HG03378 (cell line): Measurements from ENCODE around the gene NTM.
"Not testable (repeated sequence)": the region's sequence is repeated elsewhere in the genome, so short reads cannot be mapped to it uniquely, and the experiment has no call there.

ENCODE experiments used
- ATAC-seq: cut with Tn5 transposase; IDR thresholded peaks from one replicate; pipeline ENCODE4 v1.9.1; 2021; ENCODE audit warnings: mild to moderate bottlenecking, moderate library complexity; ENCODE audit not compliant: unreplicated experiment

Gene NTM

DNA sequence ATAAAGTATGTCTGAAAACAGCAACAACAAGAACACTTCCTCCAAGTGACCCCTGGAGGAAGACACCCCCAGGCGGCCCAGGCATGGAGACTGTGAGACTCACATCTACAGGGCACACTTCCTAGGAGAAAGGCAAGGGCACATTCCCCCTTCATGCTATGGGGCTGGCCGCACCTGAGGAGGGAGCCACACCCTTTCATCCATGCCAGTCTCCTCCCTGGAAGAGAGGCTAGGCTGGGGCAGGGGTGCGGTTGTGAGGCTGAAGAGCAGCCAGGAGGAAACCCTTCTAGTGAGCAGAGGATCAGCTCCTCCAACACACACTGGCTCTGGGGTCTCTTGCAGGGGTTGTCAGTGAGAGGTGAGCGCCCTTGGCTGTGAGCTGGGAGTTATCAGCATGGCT lies 678.8 kb downstream of the NTM start:
- no peak for ATAC-seq

DNA sequence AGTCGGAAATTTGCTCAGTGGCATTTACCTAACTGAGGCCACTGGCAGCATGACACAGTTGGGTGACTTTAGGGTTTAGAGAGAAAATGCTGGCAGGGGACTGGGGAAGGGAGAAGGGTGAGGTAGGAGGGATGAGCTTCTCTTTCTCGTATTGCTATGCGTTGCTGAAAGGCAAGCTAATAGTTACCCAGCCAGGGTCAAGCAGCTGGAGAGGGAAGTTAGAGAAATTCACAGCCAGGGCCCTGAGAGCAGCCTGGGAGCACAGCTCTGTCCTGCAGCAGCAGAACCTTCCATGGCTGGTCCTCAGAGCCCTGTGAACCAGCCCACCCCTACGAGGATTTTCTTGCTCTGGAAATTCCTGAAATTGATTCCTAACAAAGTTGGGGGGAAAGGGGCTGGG lies 679.6 kb downstream of the NTM start:
- no peak for ATAC-seq

DNA sequence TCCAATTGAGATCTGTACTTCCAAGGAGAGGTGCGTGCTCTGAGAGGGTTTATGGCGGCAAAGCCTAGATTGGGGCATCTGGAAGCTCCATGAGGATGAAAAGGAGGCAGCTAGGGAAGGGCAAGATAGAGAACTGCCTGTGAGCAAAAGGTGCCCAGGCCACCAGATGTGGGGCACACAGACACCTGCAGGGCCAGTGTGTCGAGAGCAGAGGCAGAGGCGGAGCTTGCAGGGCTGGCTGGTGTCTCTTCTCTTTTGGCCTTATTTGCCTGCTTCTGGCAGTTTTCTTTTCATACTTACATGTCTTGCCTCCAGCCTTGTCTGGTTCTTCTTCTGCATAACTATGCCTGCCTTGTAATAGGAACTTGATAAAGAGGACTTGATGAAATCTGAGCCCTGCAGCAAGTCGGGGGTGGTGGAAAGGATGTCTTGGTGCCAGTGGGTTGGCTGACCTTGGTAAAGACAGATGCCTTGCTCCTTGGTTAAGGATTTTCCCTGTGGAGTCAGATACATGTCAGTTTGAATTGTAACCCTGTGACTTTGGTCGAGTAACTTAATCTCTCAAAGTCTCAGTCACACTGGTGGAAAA lies 680.3 kb downstream of the NTM start:
- no peak for ATAC-seq

DNA sequence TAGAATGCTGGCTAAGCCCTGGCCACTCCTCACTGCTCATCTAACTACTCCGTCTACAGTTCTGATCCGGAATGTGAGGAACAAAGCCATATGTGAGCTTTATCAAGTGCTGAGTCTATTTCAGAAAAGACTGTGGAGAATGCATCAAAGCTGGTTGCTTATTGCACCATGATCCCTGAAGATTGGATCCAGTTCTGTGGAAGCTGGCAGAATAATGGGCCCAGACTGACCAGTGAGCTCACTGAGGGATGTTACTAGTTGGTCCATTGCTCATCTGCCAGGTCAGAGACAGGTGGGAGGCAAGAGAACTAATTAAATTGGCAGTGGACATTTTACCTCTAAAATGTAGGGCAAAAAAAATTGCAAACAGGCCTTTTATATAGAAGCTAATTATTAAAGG lies 681.3 kb downstream of the NTM start:
- no peak for ATAC-seq

- ATAC-seq = no peak
These were observed 681.9 kb downstream of the NTM start for GRCh38 chr11:132052342-132052741.

DNA sequence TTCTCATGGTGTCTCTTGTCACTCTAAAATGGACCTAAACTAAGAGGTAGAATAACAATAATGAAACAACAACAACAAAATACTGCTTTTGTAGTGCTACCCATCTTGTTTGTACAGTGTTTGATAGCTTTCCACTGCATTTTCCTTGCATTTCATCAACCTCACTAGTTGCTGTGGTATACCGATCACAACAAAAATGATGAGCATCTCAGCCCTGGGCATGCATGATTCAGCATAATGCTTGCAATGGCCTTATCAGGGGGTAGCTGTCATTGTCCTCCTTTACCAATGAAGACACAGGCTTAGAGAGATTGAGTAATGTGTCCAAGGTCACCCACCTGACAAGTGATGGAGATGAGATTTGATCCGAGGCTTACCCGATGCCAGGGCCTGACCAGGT lies 682.5 kb downstream of the NTM start:
- ATAC-seq = no peak

DNA sequence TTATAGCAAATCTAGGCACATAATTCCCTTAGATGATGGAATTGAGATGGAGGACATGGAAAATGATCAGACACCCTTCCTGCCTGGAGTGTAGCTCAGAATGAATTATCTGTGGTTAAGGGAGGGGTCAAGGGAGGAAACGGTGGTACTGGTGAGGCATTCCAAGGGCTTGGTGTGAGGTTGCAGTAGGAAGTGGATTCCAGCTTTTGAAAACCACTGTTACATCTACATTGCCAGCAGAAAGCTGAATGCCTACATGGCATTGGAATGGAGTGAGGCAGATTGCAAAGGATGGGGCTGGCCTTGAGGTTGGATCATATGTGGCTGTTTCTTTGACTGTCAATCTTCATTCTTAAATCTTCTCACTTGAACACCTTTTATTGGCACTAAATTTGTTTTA lies 684.4 kb downstream of the NTM start:
- ATAC-seq = no peak

DNA sequence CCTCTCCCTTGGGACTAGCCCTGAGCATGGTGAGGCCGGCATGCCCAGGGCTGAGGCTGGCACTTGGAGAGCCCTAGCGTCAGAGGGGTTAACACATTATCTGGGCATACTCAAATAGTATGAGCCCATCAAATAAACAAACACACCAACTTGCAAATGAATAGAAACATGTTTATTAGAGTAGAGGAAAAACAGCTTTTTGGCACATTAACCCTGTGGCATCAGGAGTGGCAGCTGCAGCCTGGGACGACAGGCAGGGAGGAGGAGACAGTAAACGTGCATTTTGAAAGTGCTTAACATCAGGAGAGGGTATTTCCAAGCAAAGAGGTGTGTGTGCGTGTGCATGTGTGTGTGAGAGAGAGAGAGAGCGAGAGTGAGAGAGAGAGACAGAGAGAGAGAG lies 684.9 kb downstream of the NTM start:
- ATAC-seq = no peak

- ATAC-seq = no peak
These were observed 686.3 kb downstream of the NTM start for GRCh38 chr11:132056689-132057088.

DNA sequence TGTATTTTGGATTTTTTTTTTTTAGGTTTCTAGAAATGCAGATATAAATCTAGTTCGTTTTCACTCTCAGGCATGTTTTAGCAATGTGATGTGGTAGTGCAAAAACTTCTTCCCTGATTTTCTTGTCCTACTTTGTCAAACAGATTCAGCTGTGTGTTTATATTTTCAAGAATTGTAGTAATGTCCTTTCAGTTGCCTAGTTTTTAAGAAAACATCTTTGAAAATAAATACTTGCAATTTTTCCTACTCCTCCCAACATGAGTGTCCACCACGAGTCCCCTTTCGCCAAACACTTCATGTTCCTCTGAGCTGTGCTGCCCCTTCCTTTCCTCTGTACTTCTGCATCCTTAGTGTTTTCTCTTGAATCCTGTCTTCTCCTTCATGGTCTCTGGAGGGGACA lies 686.9 kb downstream of the NTM start:
- ATAC-seq = no peak

GRCh38 chr11:132058211-132058772 lies 687.9 kb downstream of the NTM start:
- ATAC-seq = no peak

- no peak for ATAC-seq
These were observed 690.2 kb downstream of the NTM start for GRCh38 chr11:132060567-132060966.

GRCh38 chr11:132062031-132062430 lies 691.6 kb downstream of the NTM start:
- no peak for ATAC-seq

- no peak for ATAC-seq
These were observed 692.1 kb downstream of the NTM start for GRCh38 chr11:132062541-132062940.

- ATAC-seq = no peak
These were observed 694.7 kb downstream of the NTM start for GRCh38 chr11:132064987-132065620.

- ATAC-seq = no peak
These were observed 698.1 kb downstream of the NTM start for GRCh38 chr11:132068556-132068955.

GRCh38 chr11:132069593-132069992 lies 699.2 kb downstream of the NTM start:
- not testable (repeated sequence) for ATAC-seq

GRCh38 chr11:132070907-132071306 lies 700.5 kb downstream of the NTM start:
- ATAC-seq = not testable (repeated sequence)

- ATAC-seq = no peak
These were observed 701.8 kb downstream of the NTM start for GRCh38 chr11:132072044-132072857.

GRCh38 chr11:132072858-132073211 lies 702.4 kb downstream of the NTM start:
- no peak for ATAC-seq

GRCh38 chr11:132073787-132074186 lies 703.4 kb downstream of the NTM start:
- ATAC-seq = no peak

DNA sequence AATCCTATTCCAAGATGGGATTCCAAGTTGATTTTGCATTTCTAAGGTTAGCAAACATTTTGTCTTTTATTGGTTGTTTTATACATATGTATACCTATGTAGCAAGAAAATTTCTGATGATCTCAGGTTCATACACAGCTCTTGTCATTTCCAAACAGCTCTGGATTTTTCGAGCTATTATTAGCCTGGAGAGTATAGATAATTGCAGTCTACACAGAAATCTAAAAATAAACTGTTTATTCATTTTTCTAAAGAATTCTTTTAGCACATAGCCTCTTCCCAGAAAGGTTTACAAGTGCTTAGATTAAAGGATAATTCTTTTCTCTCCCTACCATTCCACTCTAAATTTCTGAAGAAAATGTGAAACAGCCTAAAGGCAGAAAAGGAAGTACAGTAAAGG lies 705.0 kb downstream of the NTM start:
- ATAC-seq = no peak
